GM23338 (cell line): ENCODE results near the gene TNS3. TPM values are rescaled to one million over a fixed set of nuclear protein-coding genes. Genes with fewer than 3 reads are reported as not detected.

ENCODE experiments used
- ATAC-seq: fragments of 200-7000 bp; cut with Tn5 transposase; 3 replicates; pipeline ENCODE4 v1.9.1; 2020
- DNase-seq: peaks from one replicate; pipeline ENCODE4 v3.0.0-alpha.2; 2015; ENCODE audit warnings: low spot score
- H2AFZ ChIP-seq: fragments of 200-600 bp; sonication (generic); 2 replicates; pipeline ENCODE4 v1.8.0; 2016; ENCODE audit warnings: antibody characterized with exemption, mild to moderate bottlenecking, moderate library complexity
- H3F3A ChIP-seq: fragments of 200-600 bp; sonication (generic); replicated peaks from 2 replicates; pipeline ENCODE4 v1.8.0; 2017; ENCODE audit warnings: antibody characterized with exemption, mixed run types, low read depth
- H3K27ac ChIP-seq: fragments of 200-600 bp; sonication (generic); 2 replicates; pipeline ENCODE4 v1.6.1; 2016; ENCODE audit warnings: low read depth
- H3K27me3 ChIP-seq: fragments of 200-600 bp; sonication (generic); 2 replicates; pipeline ENCODE4 v1.8.0; 2016; ENCODE audit warnings: mild to moderate bottlenecking, mixed run types, moderate library complexity; ENCODE audit not compliant: insufficient read depth
- H3K36me3 ChIP-seq: fragments of 200-600 bp; sonication (generic); 2 replicates; pipeline ENCODE4 v1.8.0; 2016; ENCODE audit warnings: mild to moderate bottlenecking; ENCODE audit not compliant: insufficient read depth
- H3K4me1 ChIP-seq: fragments of 200-600 bp; sonication (generic); 2 replicates; pipeline ENCODE4 v1.8.0; 2016; ENCODE audit warnings: mild to moderate bottlenecking, moderate library complexity; ENCODE audit not compliant: insufficient read depth
- H3K4me2 ChIP-seq: fragments of 200-600 bp; sonication (generic); 2 replicates; pipeline ENCODE4 v1.7.1; 2017; ENCODE audit warnings: mixed run types
- H3K4me3 ChIP-seq: fragments of 200-600 bp; sonication (generic); 2 replicates; pipeline ENCODE4 v1.6.1; 2016; ENCODE audit warnings: mixed run types
- H3K79me2 ChIP-seq: fragments of 200-600 bp; sonication (generic); replicated peaks from 2 replicates; pipeline ENCODE4 v1.8.0; 2017; ENCODE audit warnings: mild to moderate bottlenecking; ENCODE audit not compliant: insufficient read depth
- H3K9me2 ChIP-seq: fragments of 200-600 bp; sonication (generic); 2 replicates; pipeline ENCODE4 v1.8.0; 2017; ENCODE audit not compliant: insufficient read depth
- H4K20me1 ChIP-seq: fragments of 200-600 bp; sonication (generic); replicated peaks from 2 replicates; pipeline ENCODE4 v1.8.0; 2017; ENCODE audit warnings: mild to moderate bottlenecking; ENCODE audit not compliant: insufficient read depth
- H3K27ac Mint-ChIP-seq: 2 replicates; pipeline ENCODE4 v1.8.0; 2020; ENCODE audit warnings: inconsistent platforms, mild to moderate bottlenecking, moderate library complexity, mixed read lengths
- H3K27me3 Mint-ChIP-seq: 3 replicates; pipeline ENCODE4 v1.8.0; 2022; ENCODE audit warnings: low read depth, mild to moderate bottlenecking, moderate library complexity, mixed read lengths, inconsistent platforms; ENCODE audit not compliant: insufficient read depth, poor library complexity
- H3K36me3 Mint-ChIP-seq: 3 replicates; pipeline ENCODE4 v1.8.0; 2021; ENCODE audit warnings: low read depth, mild to moderate bottlenecking, inconsistent platforms, moderate library complexity, mixed read lengths
- H3K4me1 Mint-ChIP-seq: 3 replicates; pipeline ENCODE4 v1.8.0; 2020; ENCODE audit warnings: mild to moderate bottlenecking, inconsistent platforms, mixed read lengths
- H3K4me3 Mint-ChIP-seq: 3 replicates; pipeline ENCODE4 v1.8.0; 2021; ENCODE audit warnings: moderate library complexity, mild to moderate bottlenecking, inconsistent platforms, mixed read lengths
- H3K9me3 Mint-ChIP-seq: 3 replicates; pipeline ENCODE4 v1.8.0; 2020; ENCODE audit warnings: moderate library complexity, mild to moderate bottlenecking, inconsistent platforms, mixed read lengths
- CREB1 ChIP-seq: fragments of 250-450 bp; sonication (Bioruptor Pico); IDR thresholded peaks from 2 replicates; pipeline ENCODE4 v1.5.0; 2020; ENCODE audit warnings: low read depth, mild to moderate bottlenecking, moderate library complexity
- CTCF ChIP-seq, 2 experiments: fragments of 200-600 bp in 1 of 2; sonication (generic) in 1 of 2; conservative IDR thresholded peaks; 2 replicates each; pipeline versions ENCODE4 v1.5.1 to v1.6.1; 2016 to 2017; ENCODE audit warnings: antibody characterized with exemption in 2 of 2, low read depth in 2 of 2, mild to moderate bottlenecking in 2 of 2, moderate library complexity in 1 of 2
- ETS1 ChIP-seq: IDR thresholded peaks from 2 replicates; pipeline ENCODE4 v1.6.1; 2016; ENCODE audit warnings: antibody characterized with exemption
- EZH2 ChIP-seq: fragments of 200-600 bp; sonication (generic); IDR thresholded peaks from one replicate; pipeline ENCODE4 v1.8.0; 2017; ENCODE audit warnings: antibody characterized with exemption, mild to moderate bottlenecking, low read depth; ENCODE audit not compliant: unreplicated experiment
- EZH2phosphoT487 ChIP-seq: fragments of 200-600 bp; sonication (generic); IDR thresholded peaks from one replicate; pipeline ENCODE4 v1.8.1; 2018; ENCODE audit warnings: antibody characterized with exemption; ENCODE audit not compliant: unreplicated experiment
- JUNB ChIP-seq: IDR thresholded peaks from one replicate; pipeline ENCODE4 v1.6.1; 2016; ENCODE audit warnings: antibody characterized with exemption; ENCODE audit not compliant: unreplicated experiment
- NANOG ChIP-seq: IDR thresholded peaks from 2 replicates; pipeline ENCODE4 v1.6.1; 2016; ENCODE audit warnings: antibody characterized with exemption, borderline replicate concordance
- POLR2AphosphoS5 ChIP-seq: IDR thresholded peaks from 2 replicates; pipeline ENCODE4 v1.6.1; 2016; ENCODE audit warnings: antibody characterized with exemption, low read depth
- REST ChIP-seq: IDR thresholded peaks from one replicate; pipeline ENCODE4 v1.6.1; 2018; ENCODE audit warnings: antibody characterized with exemption; ENCODE audit not compliant: unreplicated experiment
- STAT1 ChIP-seq: IDR thresholded peaks from one replicate; pipeline ENCODE4 v1.6.1; 2016; ENCODE audit warnings: antibody characterized with exemption; ENCODE audit not compliant: unreplicated experiment
- ZNF114 ChIP-seq: fragments of 250-450 bp; sonication (Bioruptor Pico); IDR thresholded peaks from 2 replicates; pipeline ENCODE4 v1.5.0; 2020; ENCODE audit warnings: mild to moderate bottlenecking, moderate library complexity
- ZNF331 ChIP-seq: fragments of 250-450 bp; sonication (Bioruptor Pico); IDR thresholded peaks from 2 replicates; pipeline ENCODE4 v1.5.0; 2020; ENCODE audit warnings: low read depth, mild to moderate bottlenecking, moderate library complexity
- ZNF462 ChIP-seq: fragments of 250-450 bp; sonication (Bioruptor Pico); IDR thresholded peaks from 2 replicates; pipeline ENCODE4 v1.5.0; 2020; ENCODE audit warnings: mild to moderate bottlenecking, moderate library complexity
- polyA plus RNA-seq: library from polyadenylated mRNA; unstranded; fragments of >200 nt; fragmentation: Nextera tagmentation; extraction: Ambion mirVana; gene quantifications from 2 replicates; pipeline ENCODE4 v1.2.1, GENCODE V29; 2016
- total RNA-seq: library from RNA; depleted of rRNA; stranded (reverse); fragments of >200 nt; shearing (Covaris generic); gene quantifications from 2 replicates; pipeline ENCODE4 v1.2.3, GENCODE V29; 2014

The TNS3 gene
- total and polyA plus RNA-seq, 2 experiments from 2014 or later: 6.2 to 28.7 TPM

GRCh38 chr7:47601881-47602249 lies 20.0 kb upstream of the TNS3 start:
- TF ChIP-seq CREB1 (CRISPR knock-in tag): no peak
- no peak for TF ChIP-seq POLR2AphosphoS5
- no peak for TF ChIP-seq EZH2phosphoT487
- no peak for TF ChIP-seq REST
- TF ChIP-seq NANOG: no peak
- no peak for TF ChIP-seq STAT1
- TF ChIP-seq ZNF114 (CRISPR knock-in tag): no peak
- TF ChIP-seq ZNF462 (CRISPR knock-in tag): no peak
- TF ChIP-seq JUNB: no peak
- no peak for TF ChIP-seq EZH2
- TF ChIP-seq ZNF331: no peak
- no peak for TF ChIP-seq ETS1
- TF ChIP-seq CTCF (conservative IDR thresholded peaks at IDR 0.05; ENCODE audit: low read depth in 2 of 2): no peak
- Histone ChIP-seq H3K27ac (no peak overlapping the region), H2AFZ (0 out of 2 replicates have a peak overlapping the region, but pooled peaks have one; percentile 56), H3K4me3 (no peak overlapping the region), H3K4me2 (no peak overlapping the region), H4K20me1 (no peaks in the 10 kb centered on the region), H3K36me3 (peaks cover 6% of the 10 kb centered on the region; the same call in 1 of the 2 replicates), H3K9me2 (no peaks in the 10 kb centered on the region), H3K4me1 (no peaks in the 10 kb centered on the region), H3F3A (no peaks in the 10 kb centered on the region), H3K27me3 (no peaks in the 10 kb centered on the region), H3K79me2 (no peaks in the 10 kb centered on the region)
- Mint-ChIP-seq H3K4me1 (no peaks in the 10 kb centered on the region; the same call in 2 of the 3 replicates), H3K9me3 (peaks cover 27% of the 10 kb centered on the region), H3K4me3 (no peak overlapping the region), H3K36me3 (peaks cover 13% of the 10 kb centered on the region), H3K27me3 (peaks cover 4% of the 10 kb centered on the region), H3K27ac (no peak overlapping the region)
- ATAC-seq: no peak
- no peak for DNase-seq
